NCI-H2196 treated with DMSO at 0.1 percent for 48 hours (cell line): ENCODE measurements around the gene BRD8.

ENCODE experiments used
- DNase-seq: peaks from one replicate; lab custom pipeline; 2025; ENCODE audit not compliant: unreplicated experiment; lab: John Stamatoyannopoulos, UW

BRD8 gene

DNA sequence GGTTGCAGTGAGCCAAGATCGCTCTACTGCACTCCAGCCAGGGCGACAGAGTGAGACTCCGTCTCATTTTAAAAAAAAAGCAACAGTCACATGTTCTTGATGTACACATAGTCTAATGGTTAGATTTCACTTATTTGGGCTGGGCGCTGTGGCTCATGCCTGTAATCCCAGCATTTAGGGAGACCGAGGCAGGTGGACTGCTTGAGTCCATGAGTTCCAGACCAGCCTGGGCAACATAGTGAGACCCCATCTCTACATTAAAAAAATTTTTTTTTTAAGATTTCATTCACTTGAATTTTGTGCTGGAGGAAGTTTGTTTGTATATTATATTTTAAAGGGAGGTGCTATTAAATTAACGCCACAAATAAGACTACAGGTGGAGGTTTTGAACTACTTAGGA is 72.7 kb downstream of the BRD8 start:
- no peak for DNase-seq

- no peak for DNase-seq
Measured at GRCh38 chr5:138103319-138103637, 75.2 kb downstream of the BRD8 start.

DNA sequence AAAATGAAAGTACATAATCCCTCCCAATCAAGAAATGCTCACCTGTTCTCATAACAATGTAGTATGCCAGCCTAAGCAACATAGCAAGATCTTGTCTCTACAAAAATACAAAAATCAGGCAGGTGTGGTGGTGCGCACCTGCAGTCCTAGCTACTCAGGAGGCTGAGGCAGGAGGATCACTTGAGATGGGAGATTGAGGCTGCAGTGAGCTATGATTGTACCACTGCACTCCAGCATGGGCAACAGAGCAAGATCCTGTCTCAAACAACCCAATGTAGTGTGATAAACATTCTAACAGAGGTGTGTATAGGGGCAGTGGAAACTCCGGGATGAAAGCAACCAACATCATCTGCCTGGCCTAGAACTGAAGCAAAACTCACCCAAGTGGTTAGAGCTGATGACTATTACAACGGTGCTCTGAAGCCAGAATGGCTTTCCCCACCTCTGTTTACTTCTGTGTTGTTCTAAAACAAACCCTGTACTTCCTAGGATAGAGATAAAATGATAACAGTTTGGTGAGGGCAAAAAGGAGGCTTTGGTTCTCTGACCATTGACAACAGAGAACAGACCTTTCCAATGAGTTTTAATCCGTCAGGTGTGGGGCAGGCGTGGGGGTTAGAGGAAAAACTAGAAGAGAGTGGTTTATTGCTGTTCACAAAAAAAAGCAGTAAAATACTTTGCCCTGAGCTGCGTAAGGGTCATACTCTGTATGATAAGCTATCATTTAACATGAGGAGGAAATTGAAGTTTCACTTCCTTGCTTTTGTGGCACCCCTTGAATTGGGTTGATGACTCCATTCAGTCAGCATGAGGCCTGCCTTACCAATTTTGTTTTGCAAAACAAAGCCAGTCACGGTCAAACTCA is 75.7 kb downstream of the BRD8 start:
- DNase-seq: no peak

DNA sequence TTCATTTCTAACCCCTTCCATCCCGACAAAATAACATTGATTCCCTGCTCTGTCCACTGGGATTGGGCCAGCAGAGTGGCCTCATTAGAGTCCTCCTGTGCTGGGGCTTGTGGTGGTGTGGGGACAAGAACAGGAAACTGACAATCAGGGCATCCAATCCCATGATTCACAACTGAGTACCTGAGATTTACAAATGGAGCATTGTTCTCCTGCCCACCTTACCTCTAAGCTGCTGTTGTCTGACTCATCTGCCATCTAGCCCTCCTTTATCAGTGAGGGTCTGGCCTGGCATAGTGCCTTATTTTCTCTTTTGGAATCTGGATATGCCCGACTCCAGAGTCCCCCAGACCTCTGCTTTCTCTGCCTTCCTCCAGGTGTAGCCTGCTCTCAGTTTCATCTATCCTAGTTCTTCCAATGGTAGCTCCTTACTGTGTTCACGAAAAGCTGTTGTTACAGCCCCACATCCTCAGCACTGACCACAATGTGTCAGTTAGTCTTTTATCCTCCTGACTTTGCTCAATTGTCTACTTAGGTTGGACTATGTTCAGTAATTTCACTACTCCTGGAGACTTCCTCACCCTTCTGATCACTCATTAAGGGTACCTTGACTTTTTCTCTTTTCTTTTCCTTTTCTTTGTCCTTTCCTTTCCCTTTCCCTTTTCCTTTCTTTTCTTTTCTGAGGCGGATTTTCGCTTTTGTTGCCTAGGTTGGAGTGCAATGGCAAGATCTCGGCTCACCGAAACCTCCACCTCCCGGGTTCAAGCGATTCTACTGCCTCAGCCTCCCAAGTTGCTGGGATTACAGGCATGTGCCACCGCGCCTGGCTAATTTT is 81.2 kb downstream of the BRD8 start:
- DNase-seq: no peak

- no peak for DNase-seq
Measured at GRCh38 chr5:138096363-138096762, 82.1 kb downstream of the BRD8 start.

GRCh38 chr5:138095100-138095907 is 83.1 kb downstream of the BRD8 start:
- no peak for DNase-seq

- no peak for DNase-seq
Measured at GRCh38 chr5:138093036-138093435, 85.4 kb downstream of the BRD8 start.

DNA sequence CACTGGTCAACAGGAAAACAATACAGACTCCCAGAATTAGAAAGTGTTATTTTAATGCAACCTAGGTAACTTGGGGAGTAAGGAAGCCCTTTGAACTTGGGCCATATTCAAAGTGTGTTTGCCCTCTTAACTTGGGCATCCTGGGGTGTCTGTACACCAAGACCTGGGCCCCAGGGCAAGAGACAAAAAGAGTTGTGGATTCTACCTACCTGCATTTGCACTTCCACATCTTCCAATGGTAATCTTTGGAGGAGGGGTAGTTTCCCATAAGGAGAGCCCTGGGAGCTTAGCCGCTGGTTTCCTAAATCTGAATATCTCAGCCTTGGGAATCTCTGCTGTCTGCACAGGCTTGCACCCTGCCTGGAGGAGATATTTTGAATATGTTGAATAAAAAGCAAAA is 86.1 kb downstream of the BRD8 start:
- DNase-seq: no peak

- DNase-seq: no peak
Measured at GRCh38 chr5:138091685-138092084, 86.7 kb downstream of the BRD8 start.
